Inflammatory macrophage treated with lipopolysaccharide for 1 hour (primary cell): Measurements from ENCODE around the gene SEMG1.

Source experiments
- DNase-seq, 2 donors: peaks; one replicate each; pipeline ENCODE4 v3.0.0-alpha.2; 2020 to 2022

Gene SEMG1

DNA sequence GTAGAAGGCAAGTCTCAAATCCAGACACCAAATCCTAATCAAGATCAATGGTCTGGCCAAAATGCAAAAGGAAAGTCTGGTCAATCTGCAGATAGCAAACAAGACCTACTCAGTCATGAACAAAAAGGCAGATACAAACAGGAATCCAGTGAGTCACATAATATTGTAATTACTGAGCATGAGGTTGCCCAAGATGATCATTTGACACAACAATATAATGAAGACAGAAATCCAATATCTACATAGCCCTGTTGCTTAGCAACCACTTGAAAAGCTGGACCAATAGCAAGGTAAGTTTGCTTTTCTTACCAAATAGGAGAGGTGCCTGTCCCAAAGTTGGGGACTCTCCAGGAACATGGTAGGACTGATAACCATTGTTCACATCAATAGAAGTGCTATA is 16.3 kb downstream of the SEMG1 start:
- DNase-seq = no peak

DNA sequence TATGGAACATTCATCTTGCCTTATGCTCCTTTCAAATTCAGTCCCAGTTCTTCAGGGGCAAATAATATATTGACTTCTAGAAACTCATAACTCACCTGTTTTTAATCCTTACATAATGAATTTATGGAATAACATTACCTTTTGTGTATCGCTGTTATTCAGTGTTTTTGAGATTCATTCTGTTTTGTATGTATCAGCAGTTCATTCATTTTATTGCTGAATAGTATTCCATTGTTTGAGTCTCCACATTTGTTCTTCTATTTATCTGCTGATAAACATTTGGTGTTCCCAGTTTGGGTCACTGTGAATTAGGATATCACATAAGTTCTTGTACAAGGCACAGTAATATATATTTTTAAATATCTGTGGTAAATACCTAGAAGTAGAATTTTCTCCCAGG is 19.5 kb downstream of the SEMG1 start:
- no peak for DNase-seq

DNA sequence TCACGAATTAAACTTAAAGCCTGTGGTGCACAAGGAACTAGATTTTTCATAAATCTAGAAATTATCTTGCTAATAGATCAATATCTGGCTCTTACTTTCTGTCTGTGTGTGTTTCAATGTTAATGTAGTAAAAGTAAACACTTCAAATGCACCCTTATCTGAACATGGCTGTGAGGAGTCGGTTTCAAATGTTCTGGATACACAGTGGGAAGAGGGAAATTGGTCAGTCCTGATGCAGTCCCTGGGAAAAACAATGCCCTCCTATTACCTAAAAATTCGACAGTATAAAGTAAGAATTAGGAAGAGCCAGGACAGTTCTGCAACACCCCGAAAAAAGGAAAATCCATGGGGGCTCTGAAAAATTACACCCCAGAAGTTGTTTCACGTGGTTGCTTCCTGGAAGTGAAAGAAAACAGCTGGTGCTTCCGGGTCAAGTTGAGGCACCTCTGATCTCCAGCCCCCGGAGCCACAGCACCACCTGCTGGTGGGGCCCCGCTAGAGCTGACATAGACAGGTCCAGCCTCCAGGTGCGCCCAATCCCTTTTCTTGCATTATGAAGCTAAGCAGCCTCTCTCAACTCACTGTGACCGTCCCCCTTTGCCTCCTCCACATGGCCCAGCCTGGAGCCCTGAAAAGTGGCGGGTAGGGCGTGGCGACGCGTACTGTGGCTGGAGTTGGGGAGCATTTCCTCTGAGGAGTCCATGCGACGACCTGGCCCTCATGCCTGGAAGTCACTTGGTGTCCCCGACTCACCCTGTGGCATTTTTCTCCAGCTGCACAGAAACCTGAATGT is 22.6 kb downstream of the SEMG1 start:
- peak in 1 of 2 donors; percentile 56 for DNase-seq

DNA sequence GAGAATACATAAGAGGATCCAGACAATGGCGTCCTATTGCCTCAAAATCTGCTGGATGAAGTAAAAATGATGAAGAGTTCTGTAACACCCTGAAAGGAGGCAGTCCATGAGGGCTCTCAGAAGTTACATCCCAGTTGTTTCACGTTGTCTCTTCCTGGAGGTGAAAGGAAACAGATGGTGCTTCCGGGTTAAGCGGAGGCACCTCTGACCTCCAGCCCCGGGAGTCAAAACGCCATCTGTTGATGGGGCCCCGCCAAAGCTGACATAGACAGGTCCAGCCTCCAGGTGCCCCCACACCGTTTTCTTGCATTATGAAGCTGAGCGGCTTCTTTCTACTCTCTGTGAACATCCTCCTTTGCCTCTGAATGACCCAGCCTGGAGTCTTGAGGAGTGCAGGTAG is 23.8 kb downstream of the SEMG1 start:
- no peak for DNase-seq

GRCh38 chr20:45235995-45236394 is 29.2 kb downstream of the SEMG1 start:
- peak in 1 of 2 donors; percentile 15 for DNase-seq

DNA sequence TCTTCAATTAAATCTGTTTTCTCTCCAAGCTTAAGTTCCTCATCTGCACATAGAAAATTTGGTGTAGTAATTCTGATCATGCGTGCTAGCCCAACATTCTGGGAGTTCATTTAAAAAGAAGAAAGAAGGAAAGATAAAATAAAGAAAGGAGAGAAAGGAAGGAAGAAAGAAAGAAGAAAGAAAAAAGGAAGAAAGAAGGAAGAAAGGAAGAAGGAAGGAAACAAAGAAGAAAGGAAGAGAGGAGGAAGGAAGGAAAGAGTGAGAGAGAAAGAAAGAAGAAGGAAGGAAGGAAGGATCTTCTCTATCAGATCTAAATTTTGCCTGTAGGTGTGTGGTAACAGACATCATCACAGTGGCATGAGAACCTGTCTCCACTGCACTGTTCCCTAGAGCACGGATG is 31.3 kb downstream of the SEMG1 start:
- DNase-seq = no peak

- no peak for DNase-seq
Measured at GRCh38 chr20:45246109-45246508, 39.3 kb downstream of the SEMG1 start.

DNA sequence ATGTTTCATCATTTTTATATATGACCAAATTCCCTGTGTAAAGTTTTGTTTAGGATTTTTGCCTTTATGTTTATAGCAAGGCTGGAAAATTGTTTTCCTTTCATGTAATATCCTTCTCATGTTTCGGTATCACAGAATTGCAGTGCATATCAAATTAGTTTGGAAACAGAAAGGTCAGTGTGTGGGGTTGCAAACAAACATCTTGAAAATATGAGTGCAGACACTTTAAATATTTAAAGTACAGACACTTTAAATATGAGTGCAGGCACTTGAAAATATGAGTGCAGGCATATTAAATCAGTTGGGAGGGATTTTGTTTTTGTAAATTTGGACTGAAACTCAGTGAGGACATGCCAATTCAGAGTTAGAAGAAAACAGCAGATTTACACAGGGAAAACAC is 41.0 kb downstream of the SEMG1 start:
- DNase-seq = no peak

DNA sequence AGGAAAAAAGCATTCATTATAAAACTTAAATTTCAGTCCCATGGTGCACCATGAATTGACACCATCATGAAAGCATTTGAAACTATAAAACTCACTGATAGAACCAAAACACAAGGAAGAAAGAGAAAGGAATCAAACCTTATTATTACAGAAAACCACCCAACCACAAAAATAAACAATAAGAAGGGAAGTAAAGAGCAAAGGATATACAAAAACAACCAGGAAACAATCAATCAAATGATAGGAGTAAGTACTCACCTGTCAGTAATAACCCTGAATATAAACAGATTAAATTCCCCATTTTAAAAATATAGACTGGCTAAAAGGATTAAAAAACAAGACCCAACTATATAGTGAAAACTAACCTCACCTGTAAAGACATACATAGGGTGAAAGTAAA is 41.8 kb downstream of the SEMG1 start:
- no peak for DNase-seq

GRCh38 chr20:45251884-45252560 is 45.2 kb downstream of the SEMG1 start:
- no peak for DNase-seq

GRCh38 chr20:45253261-45253660 is 46.4 kb downstream of the SEMG1 start:
- DNase-seq = no peak

- peak; percentile 89 to 98 for DNase-seq
Measured at GRCh38 chr20:45254383-45255262, 47.8 kb downstream of the SEMG1 start, which contains the start of gene SLPI. Gene SLPI, minus strand, starts transcription at chr20:45254564. Its CDS starts 21 bp downstream, at chr20:45254543.

- DNase-seq = no peak
Measured at GRCh38 chr20:45257161-45257560, 50.3 kb downstream of the SEMG1 start.

DNA sequence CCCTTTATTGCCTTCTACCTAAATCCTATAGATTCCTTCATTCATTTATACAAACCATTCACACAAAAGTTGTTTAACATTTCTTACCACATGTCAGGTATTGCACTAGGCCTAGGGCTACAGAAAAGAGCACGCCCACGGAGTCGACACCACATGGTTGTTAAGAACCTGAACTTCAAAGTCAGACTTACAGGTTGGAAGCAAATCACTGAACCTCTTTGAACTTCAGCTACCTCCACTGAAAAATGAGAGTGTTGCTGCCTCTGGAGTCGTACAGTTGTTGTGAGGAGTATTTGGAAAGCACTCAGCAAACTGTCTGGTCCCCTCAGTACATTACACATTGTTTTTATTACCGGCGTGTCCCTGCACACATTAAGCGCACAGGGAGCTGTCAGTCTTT is 50.9 kb downstream of the SEMG1 start:
- no peak for DNase-seq

GRCh38 chr20:45258259-45258658 is 51.4 kb downstream of the SEMG1 start:
- DNase-seq = no peak

GRCh38 chr20:45258664-45259063 is 51.8 kb downstream of the SEMG1 start:
- DNase-seq = no peak
